Endodermal cell (in vitro differentiated cells): ENCODE measurements around the gene SLC4A8. TPM values are rescaled to one million over a fixed set of nuclear protein-coding genes. Genes with fewer than 3 reads are reported as not detected.

Experiments
- DNase-seq: peaks from one replicate; pipeline ENCODE4 v3.0.0-alpha.2; 2017
- H3K27ac ChIP-seq: 2 replicates; pipeline ENCODE4 v1.5.1; 2013; ENCODE audit warnings: mild to moderate bottlenecking, low read depth, low read length, moderate library complexity
- H3K27me3 ChIP-seq: 2 replicates; pipeline ENCODE4 v1.6.1; 2013; ENCODE audit warnings: mild to moderate bottlenecking, low read length, moderate library complexity; ENCODE audit not compliant: insufficient read depth, control insufficient read depth, poor library complexity, severe bottlenecking
- H3K36me3 ChIP-seq: 2 replicates; pipeline ENCODE4 v1.7.0; 2013; ENCODE audit warnings: mild to moderate bottlenecking, low read length, moderate library complexity; ENCODE audit not compliant: control insufficient read depth, insufficient read depth
- H3K4me1 ChIP-seq: one replicate; pipeline ENCODE4 v1.7.0; 2013; ENCODE audit warnings: low read length; ENCODE audit not compliant: control insufficient read depth, insufficient read depth
- H3K4me3 ChIP-seq: 2 replicates; pipeline ENCODE4 v1.5.1; 2013; ENCODE audit warnings: mild to moderate bottlenecking, low read length, moderate library complexity
- H3K9ac ChIP-seq: 2 replicates; pipeline ENCODE4 v1.6.1; 2013; ENCODE audit warnings: mild to moderate bottlenecking, low read length, moderate library complexity; ENCODE audit not compliant: poor library complexity, severe bottlenecking; ENCODE audit errors: extremely low read depth
- H3K9me3 ChIP-seq: 2 replicates; pipeline ENCODE4 v1.6.1; 2013; ENCODE audit warnings: mild to moderate bottlenecking, low read length, moderate library complexity; ENCODE audit not compliant: control insufficient read depth
- H3K27ac Mint-ChIP-seq: 2 replicates; pipeline ENCODE4 v1.8.0; 2020; ENCODE audit warnings: mixed read lengths
- H3K27me3 Mint-ChIP-seq: 2 replicates; pipeline ENCODE4 v1.8.0; 2021; ENCODE audit warnings: mild to moderate bottlenecking, mixed read lengths; ENCODE audit not compliant: insufficient read depth
- H3K36me3 Mint-ChIP-seq: 2 replicates; pipeline ENCODE4 v1.8.0; 2020; ENCODE audit warnings: low read depth, mixed read lengths
- H3K4me1 Mint-ChIP-seq: 2 replicates; pipeline ENCODE4 v1.8.0; 2020; ENCODE audit warnings: mixed read lengths
- H3K4me3 Mint-ChIP-seq: 2 replicates; pipeline ENCODE4 v1.8.0; 2020; ENCODE audit warnings: mild to moderate bottlenecking, moderate library complexity, mixed read lengths
- H3K9me3 Mint-ChIP-seq: 2 replicates; pipeline ENCODE4 v1.8.0; 2020; ENCODE audit warnings: mild to moderate bottlenecking, mixed read lengths
- WGBS, 2 experiments: methylation state at CpG; one replicate each; pipeline versions ENCODE4 v1.1.5 to v1.1.7; 2013; ENCODE audit warnings: missing lambda C conversion rate in 2 of 2, mixed read lengths in 1 of 2; ENCODE audit not compliant: insufficient coverage in 1 of 2, insufficient read length in 1 of 2; 5-methylcytosine and 5-hydroxymethylcytosine counted together
- total RNA-seq, 2 donors: library from RNA; stranded (reverse); fragmentation: NEBNext Ultra II Directional in 1 of 2; extraction: Animal tissue kit (Norgen Biotek cat#: 25700) in 1 of 2; gene quantifications; 2 replicates in 1 of 2; 3 replicates in 1 of 2; pipeline ENCODE4 v1.2.1, GENCODE V29; 2021
- TF ChIP-seq, protein P1 (sequence below): fragments of 200-600 bp; sonication (generic); conservative IDR thresholded peaks from 2 replicates; pipeline ENCODE4 v1.5.0; 2021; ENCODE audit warnings: antibody characterized with exemption, mild to moderate bottlenecking

SLC4A8 gene
- total RNA-seq, 2 donors from 2014 or later, result 25.8 to 26.4 TPM

DNA sequence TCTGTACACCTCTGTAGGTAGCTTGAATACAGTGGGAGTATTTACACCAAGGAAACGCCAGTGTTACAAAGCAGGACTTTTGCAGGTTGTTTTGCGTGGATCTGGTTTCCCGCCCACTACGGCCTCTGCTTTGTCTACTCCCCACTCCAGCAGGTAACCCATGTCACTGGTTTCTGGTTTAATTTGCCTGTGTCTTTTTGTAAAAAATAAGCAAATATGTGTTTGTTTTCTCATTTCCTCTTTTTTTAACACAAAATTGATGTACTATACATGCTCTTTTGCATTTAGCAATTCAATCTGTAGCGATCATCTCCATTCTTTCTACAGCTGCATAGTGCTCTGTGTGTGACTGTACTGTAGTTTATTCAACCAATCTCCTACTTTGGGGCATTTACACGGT lies 123.0 kb downstream of the SLC4A8 start:
- Mint-ChIP-seq H3K4me1 (no peaks in the 10 kb centered on the region), H3K9me3 (peaks cover 16% of the 10 kb centered on the region), H3K27ac (no peak overlapping the region), H3K36me3 (no peaks in the 10 kb centered on the region), H3K4me3 (no peak overlapping the region), H3K27me3 (no peaks in the 10 kb centered on the region)
- Histone ChIP-seq H3K27me3 (no peaks in the 10 kb centered on the region), H3K4me1 (no peaks in the 10 kb centered on the region), H3K4me3 (no peak overlapping the region), H3K9ac (no peak overlapping the region), H3K9me3 (peaks cover 4% of the 10 kb centered on the region), H3K36me3 (no peaks in the 10 kb centered on the region), H3K27ac (no peak overlapping the region)
- TF ChIP-seq, protein P1, sequence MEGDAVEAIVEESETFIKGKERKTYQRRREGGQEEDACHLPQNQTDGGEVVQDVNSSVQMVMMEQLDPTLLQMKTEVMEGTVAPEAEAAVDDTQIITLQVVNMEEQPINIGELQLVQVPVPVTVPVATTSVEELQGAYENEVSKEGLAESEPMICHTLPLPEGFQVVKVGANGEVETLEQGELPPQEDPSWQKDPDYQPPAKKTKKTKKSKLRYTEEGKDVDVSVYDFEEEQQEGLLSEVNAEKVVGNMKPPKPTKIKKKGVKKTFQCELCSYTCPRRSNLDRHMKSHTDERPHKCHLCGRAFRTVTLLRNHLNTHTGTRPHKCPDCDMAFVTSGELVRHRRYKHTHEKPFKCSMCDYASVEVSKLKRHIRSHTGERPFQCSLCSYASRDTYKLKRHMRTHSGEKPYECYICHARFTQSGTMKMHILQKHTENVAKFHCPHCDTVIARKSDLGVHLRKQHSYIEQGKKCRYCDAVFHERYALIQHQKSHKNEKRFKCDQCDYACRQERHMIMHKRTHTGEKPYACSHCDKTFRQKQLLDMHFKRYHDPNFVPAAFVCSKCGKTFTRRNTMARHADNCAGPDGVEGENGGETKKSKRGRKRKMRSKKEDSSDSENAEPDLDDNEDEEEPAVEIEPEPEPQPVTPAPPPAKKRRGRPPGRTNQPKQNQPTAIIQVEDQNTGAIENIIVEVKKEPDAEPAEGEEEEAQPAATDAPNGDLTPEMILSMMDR, result no peak
- WGBS, 2 experiments, result 87% methylated on average over 6 of the region's 6 CpGs; no CpG with 5 or more reads in 1 of the 2 experiments
- DNase-seq, result no peak

DNA sequence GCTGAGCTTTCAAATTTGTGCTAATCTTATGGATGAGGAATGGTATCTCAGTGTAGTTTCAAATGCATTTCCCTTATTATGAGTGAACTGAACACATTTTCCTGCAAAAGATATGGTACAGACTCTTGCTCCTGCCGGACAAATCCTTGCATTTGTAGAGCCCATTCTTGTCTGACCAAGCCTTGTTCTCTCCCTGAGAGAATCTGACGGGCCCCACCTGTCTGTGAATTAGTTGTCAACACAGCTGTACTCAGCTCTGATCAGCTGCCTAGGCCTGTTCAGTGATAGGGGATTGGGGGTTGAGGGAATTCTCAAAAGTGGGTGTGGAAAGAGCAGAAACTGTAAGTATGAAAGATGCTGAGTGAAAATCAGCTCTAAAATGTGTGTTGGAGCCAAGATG lies 123.6 kb downstream of the SLC4A8 start:
- Mint-ChIP-seq H3K27me3 (no peaks in the 10 kb centered on the region), H3K4me1 (no peaks in the 10 kb centered on the region), H3K4me3 (no peak overlapping the region), H3K36me3 (no peaks in the 10 kb centered on the region), H3K9me3 (peaks cover 12% of the 10 kb centered on the region), H3K27ac (no peak overlapping the region)
- no peak for DNase-seq
- Histone ChIP-seq H3K27ac (no peak overlapping the region), H3K9ac (no peak overlapping the region), H3K36me3 (no peaks in the 10 kb centered on the region), H3K27me3 (no peaks in the 10 kb centered on the region), H3K4me1 (no peaks in the 10 kb centered on the region), H3K9me3 (peaks cover 9% of the 10 kb centered on the region), H3K4me3 (no peak overlapping the region)
- WGBS, 2 experiments, result 83 to 91% methylated on average over 2 of the region's 2 CpGs
- TF ChIP-seq, protein P1, result no peak

DNA sequence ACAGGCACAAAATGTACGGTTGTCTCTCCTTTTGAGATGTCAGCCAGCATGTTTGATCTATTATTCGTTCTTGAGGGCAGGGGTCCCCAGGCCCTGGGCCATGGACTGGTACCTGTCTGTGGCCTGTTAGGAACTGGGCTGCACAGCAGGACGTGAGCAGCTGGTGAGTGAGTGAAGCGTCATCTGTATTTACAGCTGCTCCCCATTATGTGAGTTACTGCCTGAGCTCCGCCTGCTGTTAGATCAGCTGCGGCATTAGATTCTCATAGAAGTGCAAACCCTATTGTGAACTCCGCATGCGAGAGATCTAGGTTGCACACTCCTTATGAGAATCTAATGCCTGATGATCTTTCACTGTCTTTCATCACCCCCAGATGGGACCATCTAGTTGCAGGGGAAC lies 125.0 kb downstream of the SLC4A8 start:
- WGBS, 2 experiments, result 89 to 91% methylated on average over 6 to 8 of the region's 8 CpGs
- Histone ChIP-seq H3K9ac (no peak overlapping the region), H3K4me3 (no peak overlapping the region), H3K27me3 (no peaks in the 10 kb centered on the region), H3K36me3 (no peaks in the 10 kb centered on the region), H3K9me3 (peaks cover 23% of the 10 kb centered on the region), H3K4me1 (no peaks in the 10 kb centered on the region), H3K27ac (no peak overlapping the region)
- H3K27me3 Mint-ChIP-seq, result peaks cover 6% of the 10 kb centered on the region
- no peak overlapping the region for H3K4me3 Mint-ChIP-seq
- TF ChIP-seq, protein P1, result no peak
- no peaks in the 10 kb centered on the region for H3K36me3 Mint-ChIP-seq
- no peak for DNase-seq
- H3K9me3 Mint-ChIP-seq, result peaks cover 5% of the 10 kb centered on the region
- no peak overlapping the region for H3K27ac Mint-ChIP-seq
- H3K4me1 Mint-ChIP-seq, result no peaks in the 10 kb centered on the region

Other genes starting within 250 kb of the SLC4A8 start
- gene POU6F1, start 206.8 kb upstream of the SLC4A8 start, total RNA-seq, result 10 to 100 TPM; 11.4 to 16.4 TPM
- 10 to 100 TPM; 31.5 to 42.7 TPM for gene DAZAP2, start 186.0 kb upstream of the SLC4A8 start, total RNA-seq
- 10 to 100 TPM; 43.5 to 61.2 TPM for gene SMAGP, start 154.4 kb upstream of the SLC4A8 start, total RNA-seq
- gene BIN2, start 100.7 kb upstream of the SLC4A8 start, total RNA-seq, result not detected
- not detected for gene CELA1, start 78.2 kb upstream of the SLC4A8 start, total RNA-seq
- gene GALNT6, start 33.4 kb upstream of the SLC4A8 start, total RNA-seq, result 10 to 100 TPM; 13.9 to 19.1 TPM
- gene SCN8A, start 166.4 kb downstream of the SLC4A8 start, total RNA-seq, result 1 to 10 TPM; 9.5 to 9.7 TPM